HG02938 (cell line): ENCODE results near the gene NR2C2.
A peak's percentile ranks its signal among the peaks of the same experiment; 100 is the strongest.

Source experiments
- ATAC-seq: cut with Tn5 transposase; IDR thresholded peaks from one replicate; pipeline ENCODE4 v1.9.1; 2021; ENCODE audit warnings: mild to moderate bottlenecking, moderate library complexity; ENCODE audit not compliant: unreplicated experiment

Gene NR2C2

DNA sequence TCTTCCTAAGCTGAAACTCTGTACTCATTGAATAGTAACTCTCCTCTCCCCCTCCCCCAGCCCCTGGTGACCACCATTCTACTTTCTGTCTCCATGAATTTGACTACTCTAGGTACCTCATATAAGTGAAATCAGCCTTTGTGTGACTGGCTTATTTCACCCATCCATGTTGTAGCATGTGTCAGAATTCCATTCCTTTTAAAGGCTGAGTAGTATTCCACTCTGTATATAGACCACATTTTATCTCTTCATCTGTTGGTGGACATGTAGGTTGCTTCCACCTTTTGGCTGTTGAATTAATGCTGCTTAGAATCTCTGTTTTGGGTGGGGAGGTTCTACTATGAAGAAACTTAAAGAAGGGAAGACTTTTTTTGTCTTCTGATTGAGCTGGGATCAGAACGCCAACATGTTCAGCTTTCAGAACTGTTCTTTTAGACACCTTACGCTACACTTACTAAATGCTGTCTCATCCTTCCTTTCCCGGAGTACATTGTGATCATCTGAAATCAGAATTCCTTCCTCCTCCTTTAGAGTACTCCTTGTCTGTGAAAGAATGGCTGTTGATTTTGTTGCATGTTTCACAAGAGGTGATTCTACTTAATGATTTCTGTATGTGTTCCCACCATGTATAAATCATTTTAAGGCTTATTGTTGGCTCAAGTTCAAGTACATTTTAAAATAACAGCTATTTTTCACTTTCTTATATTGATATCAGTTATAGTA lies 67.4 kb downstream of the NR2C2 start:
- ATAC-seq = no peak

DNA sequence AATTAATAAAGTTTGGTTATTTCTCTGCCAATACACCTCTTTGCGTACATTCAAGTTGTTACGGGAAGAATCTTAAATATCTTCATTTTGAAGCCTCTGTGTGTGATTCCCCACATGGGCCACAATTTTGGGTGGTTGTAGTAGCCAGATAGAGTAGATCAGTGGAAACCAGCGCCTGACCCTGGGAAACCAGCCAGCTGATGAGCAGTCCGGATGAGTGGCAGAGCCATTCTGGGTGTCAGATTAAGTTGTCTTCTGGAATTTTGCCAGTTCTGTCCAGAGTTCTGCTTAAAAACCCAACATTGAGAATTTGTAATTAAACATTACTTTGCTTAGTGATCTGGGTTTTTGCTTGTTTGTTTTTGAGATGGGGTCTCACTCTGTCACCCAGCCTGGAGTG lies 68.1 kb downstream of the NR2C2 start:
- ATAC-seq = no peak

DNA sequence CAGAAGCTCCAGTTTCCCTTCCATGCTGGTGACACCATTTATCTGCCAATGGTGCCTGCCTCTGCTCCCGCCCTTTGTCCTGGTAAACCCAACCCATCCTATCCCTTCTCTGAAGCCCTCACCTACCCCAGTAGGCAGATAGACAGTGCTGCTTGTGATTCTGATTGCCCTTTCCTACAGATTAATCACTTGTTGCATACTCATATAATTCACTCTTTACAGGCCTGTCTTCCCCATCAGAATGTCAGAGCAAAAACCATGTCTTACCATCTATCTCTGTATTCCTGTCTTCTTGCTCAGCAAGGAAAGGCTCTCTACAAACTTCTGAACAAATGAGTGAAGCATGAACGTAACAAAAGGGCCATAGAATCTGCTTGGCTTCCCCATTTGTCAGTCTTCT lies 69.8 kb downstream of the NR2C2 start:
- no peak for ATAC-seq

DNA sequence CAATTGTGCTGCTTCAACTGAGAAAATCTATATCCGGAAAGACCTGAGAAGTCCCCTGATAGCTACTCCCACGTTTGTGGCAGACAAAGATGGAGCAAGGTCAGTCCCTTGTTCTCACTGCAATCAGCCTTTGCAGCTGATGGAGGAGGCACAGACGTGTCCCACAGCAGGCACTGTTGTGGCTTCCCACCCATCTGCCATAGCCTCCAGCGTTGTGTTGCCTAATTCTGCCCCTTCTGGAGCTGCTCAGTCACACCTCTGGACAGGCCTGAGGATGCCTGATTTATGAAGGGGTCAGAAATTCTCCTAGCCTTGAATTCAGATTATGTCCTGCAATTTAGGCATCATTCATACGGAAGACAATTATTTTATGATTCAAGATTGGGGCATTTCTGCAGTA lies 75.9 kb downstream of the NR2C2 start:
- no peak for ATAC-seq

DNA sequence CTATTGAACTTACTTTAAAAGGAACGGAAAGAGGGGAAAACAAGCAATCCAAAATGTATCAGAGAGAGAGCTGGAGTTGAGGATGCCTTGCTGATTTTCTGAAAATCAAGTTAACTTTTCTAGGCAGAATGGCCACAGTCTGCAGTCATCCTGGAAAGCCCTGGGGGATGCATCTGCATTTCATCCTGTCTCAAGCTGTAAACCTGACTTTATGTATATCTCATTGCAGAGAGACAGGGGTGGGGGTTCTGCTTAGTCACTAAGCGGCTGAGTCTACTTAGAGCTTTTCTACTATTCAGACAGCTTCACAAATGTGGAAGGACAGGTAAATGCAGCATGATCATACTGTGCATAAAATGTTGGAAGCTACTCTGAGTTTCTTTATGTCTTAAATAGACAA lies 76.3 kb downstream of the NR2C2 start:
- ATAC-seq = no peak

DNA sequence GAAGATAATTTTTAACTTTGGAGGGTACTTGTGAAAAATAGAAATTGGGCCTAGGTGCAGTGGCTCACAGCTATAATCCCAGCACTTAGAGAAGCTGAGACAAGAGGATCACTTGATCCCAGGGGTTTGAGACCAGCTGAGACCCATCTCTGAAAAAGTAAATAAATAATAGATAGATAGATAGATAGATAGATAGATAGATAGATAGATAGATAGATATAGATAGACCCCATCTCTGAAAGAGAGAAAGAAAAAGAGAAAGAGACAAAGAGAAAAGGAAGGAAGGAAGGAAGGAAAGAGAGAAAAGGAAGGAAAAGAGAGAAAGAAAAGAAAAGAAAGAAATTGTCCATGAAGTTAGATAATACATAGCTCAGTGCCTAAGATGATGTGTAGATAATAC lies 82.2 kb downstream of the NR2C2 start:
- ATAC-seq = no peak

DNA sequence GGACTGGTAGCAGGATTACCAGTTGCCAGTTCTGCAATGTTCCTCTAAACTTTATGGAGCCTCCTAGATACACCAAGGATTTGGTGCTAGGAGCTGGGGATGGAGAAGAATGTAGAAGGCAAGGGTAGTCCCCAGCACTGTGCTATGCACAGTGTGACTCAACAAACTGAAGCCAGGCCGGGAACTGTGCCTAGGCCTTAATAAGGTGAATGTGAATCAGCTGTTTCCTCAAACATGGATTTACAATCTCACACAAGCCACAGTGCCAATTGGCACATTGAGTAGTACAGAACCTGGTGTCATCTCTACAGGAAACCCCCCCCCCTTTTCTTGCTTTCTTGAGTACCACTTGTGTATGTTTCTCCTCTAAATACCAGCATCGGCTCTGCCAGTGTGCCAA lies 85.3 kb downstream of the NR2C2 start:
- no peak for ATAC-seq

DNA sequence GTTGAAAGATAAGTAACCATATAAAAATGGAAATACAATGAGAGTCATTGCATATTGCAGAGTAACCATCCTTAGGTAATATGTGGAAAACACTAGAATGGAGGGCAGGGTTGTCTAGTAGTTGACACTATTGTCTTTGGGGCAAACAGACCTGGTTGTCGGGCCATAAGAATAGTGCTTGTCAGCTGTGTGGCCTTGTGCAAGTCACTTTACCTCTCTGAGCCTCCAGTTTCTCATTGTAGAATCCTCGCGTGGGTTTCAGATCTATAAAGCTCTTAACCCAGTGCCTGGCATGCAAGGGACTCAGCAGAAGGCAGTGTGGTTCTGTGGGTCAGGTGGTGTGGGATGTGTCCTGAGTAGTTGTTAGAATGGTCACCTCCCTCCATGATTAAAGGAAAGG lies 85.7 kb downstream of the NR2C2 start:
- no peak for ATAC-seq

DNA sequence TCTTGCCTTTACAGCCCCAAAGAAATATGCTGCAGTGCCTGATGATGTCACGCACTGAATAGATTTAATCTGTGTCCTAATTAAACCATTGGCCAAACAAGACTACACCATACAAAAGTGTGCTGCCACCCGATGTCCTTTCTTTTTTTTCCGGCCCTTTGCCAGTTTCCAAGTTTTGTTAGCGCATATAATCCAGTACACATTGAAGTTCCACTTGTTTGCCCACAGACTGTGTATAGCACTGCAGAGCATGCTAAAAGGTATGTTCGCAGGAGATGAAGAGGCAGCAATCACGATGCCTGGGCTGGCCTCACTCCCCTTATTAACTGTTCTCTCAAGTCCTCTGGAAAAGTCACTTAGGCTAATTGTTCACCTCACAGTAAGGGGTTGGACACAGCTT lies 90.9 kb downstream of the NR2C2 start:
- ATAC-seq = no peak

DNA sequence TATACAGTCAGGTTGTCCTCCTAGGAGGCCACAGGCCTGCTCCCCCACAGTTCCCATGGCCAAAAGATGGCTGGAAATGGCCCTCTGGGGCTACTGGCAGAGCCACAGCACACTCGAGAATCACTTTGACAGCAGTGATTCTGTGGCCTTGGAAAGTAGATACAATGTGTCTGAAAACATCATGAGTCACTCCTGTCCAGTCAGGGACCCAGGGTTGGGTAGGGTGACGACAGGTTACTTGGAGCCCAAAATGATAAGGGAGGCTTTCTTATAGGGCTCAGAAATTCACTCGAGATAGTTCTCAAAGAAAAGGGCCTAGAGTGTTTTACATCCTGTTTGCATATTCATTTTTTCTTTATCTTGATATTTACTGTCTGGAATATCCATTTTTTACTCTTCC lies 93.5 kb downstream of the NR2C2 start:
- no peak for ATAC-seq

DNA sequence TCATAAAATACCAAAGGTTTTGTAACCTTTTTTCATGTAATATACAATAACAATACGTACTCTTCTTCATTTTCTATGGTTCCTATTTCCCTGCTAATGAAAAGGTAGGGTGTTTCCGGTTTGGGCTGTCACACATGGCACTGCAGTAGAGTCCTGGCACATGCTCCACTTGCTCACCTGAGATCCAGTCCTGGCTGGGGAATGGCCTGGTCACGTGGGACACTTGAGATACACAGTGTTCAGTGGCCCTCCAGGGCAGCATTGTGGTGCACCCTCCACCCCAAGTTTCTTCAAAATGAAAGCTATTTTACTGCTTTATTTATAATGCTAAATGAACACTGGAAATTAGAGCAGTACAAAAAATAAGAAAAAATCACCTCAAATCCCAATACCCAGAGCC lies 94.6 kb downstream of the NR2C2 start:
- no peak for ATAC-seq

DNA sequence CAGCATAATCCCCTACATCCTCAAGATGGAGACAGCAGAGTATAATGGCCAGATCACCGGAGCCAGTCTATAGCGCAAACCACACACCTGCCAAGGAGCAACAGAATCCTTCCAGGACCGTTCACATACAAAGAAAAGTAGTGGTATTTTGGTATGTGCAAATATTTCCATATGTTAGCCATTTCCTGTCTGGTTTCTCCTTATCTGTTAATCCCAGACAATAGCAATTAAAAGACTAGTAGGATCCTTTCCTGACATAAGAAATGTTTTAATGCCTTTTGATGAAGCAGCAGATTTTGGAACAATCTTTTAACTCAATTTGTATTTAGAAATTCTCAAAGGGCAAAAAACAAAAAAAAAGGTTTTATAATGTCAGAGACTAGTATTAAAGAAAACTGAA lies 95.6 kb downstream of the NR2C2 start:
- ATAC-seq = no peak

DNA sequence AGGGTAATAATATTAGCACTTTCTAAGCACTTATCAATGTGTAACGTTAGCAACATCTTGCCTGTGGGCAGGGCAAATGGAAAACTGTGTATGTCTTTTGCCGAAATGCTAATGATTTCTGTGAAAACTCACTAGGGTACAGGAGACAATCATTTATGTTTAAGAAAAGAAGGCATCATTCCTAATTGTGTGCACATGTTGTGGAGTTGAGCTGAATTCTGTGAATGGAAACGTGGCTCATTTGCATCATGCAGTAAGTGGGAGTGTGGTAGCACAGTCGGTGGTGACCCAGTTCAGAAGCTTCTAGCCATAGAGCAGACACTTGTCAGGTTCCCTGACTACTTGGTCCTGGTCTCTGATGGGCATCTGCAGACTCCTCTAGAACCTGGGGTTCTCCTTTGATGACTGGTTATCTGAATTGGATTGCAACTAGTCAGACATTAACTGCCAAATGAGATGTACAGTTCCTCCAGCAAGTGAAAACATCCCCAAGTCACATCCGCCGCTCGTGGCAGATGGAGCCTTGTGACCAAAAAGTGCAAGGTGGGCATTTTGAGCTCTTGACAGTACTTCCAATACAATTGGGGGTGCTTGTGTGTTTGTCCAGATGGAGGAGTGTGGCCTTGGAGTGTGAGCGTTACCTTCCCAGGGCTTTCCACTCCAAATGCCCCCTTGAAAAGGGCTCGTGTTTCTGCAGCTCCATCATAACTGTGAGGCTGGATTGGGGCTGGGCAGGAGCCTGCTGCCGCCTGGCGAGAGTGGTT lies 96.2 kb downstream of the NR2C2 start:
- no peak for ATAC-seq

DNA sequence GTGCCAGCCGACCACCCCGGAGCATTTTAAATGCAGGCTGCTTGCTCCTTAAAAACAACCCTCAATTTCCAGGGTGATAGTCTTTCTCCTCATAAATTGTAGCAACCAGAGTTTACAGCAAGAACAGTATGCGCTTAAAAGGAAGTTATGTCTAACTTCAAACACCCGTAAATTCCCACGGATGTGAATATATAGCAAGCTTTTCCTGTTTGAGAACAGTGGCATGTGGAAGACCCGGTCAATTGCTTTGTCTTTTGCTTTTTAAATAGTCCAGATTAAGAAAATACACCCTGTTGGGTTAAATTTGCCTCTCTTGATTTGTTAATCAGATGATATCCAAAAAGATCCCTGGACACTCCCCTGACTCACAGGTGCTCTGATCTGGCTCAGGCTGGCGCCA lies 96.9 kb downstream of the NR2C2 start:
- ATAC-seq = no peak

DNA sequence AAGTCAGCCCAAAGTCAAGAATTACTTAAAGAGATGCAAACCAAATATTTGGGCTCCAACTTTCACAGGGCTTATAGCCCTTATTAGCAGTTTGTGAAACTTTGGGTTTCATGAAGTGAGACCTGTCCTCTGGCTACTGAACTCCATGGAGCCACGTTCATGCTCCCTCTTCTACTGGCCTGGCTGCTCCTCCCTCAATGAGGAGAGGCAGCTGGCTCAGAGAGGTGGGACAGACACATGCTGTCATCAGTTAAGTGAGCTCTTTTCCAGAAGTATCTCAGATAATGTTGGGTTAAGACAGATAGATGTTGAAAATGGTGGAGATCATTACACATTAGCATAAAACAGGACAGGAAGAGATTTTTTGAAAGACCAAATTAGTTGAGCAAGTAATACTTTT lies 98.3 kb downstream of the NR2C2 start:
- ATAC-seq = no peak

DNA sequence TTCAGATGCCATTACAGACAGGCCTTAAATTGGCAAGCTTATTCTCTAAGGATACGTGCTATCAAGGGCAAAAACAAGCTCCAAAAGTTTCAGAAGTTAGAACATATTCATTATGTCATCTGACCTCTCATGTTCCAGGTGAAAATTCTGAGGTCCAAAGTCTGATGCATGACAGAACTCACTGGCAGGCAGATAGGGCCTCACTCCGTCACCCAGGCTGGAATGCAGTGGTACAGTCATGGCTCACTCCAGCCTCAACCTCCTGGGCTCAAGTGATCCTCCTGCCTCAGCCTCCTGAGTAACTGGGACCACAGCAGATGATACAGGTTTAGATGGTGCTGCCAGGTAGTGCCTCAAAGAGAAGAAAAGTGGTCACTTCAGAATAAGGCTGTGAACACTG lies 102.2 kb downstream of the NR2C2 start:
- no peak for ATAC-seq

DNA sequence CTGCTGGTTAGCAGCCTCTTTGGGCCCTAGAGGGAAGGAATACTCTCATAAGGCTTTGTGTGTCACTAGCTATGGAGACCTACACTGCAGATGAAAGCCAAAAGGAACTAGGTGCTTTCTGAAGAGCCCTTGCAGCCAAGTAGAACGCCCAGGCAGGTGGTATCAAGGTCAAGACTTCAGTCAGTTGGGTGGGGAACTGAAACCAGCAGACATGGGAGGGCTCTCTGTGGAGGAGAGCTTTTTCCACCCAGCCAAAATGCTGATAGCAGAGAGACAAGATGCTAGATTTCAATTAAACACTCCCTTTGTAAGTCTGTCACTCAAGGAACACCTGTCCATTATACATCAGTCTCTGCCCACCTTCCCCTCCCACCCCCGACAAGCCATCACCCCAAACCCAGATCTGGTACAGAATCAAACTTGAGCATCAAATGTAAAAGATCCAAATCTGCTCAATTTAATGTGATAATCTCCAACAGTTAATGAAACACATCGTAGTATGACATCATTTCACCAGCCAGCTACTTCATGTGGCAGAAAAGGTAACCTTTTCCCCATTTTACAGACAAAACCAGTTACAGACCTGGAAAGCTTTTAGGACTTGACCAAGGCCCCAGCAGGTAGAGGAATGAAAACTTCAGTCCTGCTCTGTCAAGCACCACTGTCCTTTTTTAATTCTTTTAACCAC lies 103.2 kb downstream of the NR2C2 start:
- ATAC-seq = peak; percentile 67

DNA sequence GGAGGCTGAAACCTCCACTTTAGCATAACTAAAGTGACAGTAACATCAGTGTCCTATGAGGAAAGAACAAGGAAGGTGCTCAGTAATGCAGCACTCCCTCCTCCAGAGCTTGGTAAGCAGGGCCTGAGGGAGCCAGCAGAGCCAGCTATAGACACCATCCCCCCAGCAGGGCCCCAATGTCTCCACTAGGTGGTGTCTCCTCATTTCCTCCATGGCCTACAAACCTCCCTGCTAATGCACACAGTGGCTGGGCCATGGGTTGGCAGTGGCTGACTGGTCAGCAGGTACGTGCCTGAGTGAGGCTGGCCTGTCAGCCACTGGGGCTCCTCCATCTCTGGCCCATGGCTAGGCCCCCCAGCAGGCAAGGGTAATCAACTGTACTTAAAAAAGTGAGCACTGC lies 104.1 kb downstream of the NR2C2 start:
- ATAC-seq = peak; percentile 49

DNA sequence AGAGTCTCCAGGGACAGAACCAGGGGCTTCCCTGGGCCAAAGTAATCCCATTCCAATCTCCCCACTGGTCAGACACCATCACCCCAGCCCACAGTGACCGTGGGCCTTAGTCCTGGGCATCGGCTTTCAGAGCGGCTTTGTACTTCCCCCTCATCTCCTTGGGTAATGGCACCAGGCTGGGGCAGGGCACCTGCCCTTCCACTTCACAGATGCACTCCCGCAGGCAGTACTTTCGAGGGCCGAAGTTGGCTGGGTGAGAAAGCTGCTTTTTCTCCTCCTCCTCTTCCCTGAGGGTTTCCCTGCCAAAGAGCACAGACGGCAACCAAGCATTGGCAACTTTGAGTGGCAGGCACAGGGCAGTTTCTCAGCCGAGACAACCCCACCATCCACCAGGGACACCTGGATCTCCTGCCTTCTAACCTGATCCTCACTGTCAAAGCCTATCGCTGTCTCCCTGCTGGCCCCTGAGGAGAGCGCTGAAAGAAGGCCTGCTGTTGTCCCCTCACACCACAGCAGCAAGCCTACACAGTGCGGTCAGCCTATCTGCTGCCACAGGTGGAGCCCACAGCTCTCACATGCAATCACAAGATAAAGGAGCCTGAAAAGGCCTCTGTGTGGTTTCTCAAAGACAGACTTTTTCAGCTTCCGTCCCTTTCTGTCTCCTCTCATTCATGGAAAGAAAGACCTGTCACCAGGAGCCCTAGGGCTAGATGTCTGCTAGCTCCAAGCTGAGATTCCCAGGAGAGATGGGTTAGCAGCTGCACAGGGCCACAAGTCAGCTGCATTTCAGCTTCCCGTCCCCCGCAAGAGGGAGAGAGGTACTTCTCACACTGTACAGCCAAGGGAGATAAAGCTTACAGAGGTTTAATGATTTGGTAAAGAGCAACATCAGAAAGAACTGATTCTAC lies 105.2 kb downstream of the NR2C2 start:
- no peak for ATAC-seq

DNA sequence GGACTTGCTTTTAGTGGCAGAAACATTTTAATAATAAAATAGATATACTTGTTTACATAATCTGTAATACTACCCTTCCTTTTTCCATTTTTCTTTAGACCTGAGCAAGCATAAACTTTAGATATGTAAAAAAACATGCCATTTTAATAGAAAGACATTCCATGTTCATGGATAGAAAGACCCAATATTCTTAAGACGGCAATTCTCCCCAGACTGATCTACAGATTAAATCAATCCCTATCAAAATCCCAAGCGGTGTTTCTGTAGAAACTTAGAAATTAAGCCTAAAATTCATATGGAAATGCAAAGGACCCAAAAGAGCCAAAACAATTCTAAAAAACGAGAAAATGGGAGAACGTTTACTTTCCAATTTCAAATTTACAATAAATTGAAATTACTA lies 106.2 kb downstream of the NR2C2 start:
- ATAC-seq = no peak

DNA sequence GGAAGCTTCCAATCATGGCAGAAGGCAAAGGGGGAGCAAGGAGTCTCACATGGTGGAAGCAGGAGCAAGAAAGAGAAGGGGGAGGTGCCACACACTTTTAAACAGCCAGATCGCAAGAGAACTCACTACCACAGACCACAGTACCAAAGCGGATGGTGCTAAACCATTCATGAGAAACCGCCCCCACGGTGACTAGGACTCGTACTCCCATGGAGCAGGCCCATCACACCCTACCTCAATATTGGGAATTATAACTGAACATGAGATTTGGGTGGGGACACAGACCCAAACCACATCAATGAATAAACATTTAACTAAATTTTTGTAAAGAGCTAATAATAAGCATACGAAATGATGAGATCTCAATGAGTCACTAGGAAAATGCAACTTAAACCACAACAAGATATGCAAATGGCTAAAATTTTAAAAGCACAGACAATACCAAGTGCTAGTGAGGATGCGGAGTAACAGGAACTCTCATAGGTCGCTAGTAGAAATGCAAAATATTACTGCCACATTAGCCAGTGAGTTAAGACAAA lies 107.7 kb downstream of the NR2C2 start:
- ATAC-seq = peak; percentile 51
